IMR-90 (cell line): ENCODE measurements around the gene STMN3. TPM values are rescaled to one million over a fixed set of nuclear protein-coding genes. Genes with fewer than 3 reads are reported as not detected.

Source experiments
- ATAC-seq: fragments of 200-7000 bp; cut with Tn5 transposase; 2 replicates; pipeline ENCODE4 v1.9.1; 2020; ENCODE audit warnings: low read depth, mild to moderate bottlenecking, moderate library complexity
- BruUV-seq: library from RNA; stranded (reverse); fragments of 400-500 nt; replicated peaks from 2 replicates; lab custom pipeline; 2021; lab: Mats Ljungman, UMichigan
- CTCF ChIA-PET: fragments of 300-600 bp; formaldehyde crosslinking; extraction: SDS; loops from one replicate; lab custom pipeline; 2021; ENCODE audit warnings: antibody characterized with exemption; lab: Yijun Ruan, JAX
- POLR2A ChIA-PET: fragments of 300-600 bp; sonication (Branson Sonifier 250); formaldehyde crosslinking; loops from one replicate; lab custom pipeline; 2022; ENCODE audit warnings: antibody characterized with exemption; ENCODE audit not compliant: unreplicated experiment; lab: Charles Lee
- DNase-seq: peaks from one replicate; pipeline ENCODE4 v3.0.0; 2013
- H2AFZ ChIP-seq: replicated peaks from 2 replicates; pipeline ENCODE3; 2013; ENCODE audit warnings: low read length, mild to moderate bottlenecking; ENCODE audit not compliant: poor library complexity
- H2AK5ac ChIP-seq: 2 replicates; pipeline ENCODE4 v1.6.1; 2013; ENCODE audit warnings: low read depth, low read length, inconsistent platforms
- H2AK9ac ChIP-seq: replicated peaks from 2 replicates; pipeline ENCODE3; 2013; ENCODE audit warnings: mild to moderate bottlenecking, low read depth, low read length, moderate library complexity; ENCODE audit not compliant: poor library complexity
- H2BK120ac ChIP-seq: 2 replicates; pipeline ENCODE4 v1.6.1; 2013; ENCODE audit warnings: low read depth, low read length, inconsistent platforms
- H2BK15ac ChIP-seq: 3 replicates; pipeline ENCODE4 v1.6.1; 2013; ENCODE audit warnings: low read depth, low read length, inconsistent platforms
- H2BK20ac ChIP-seq: 2 replicates; pipeline ENCODE4 v1.6.1; 2013; ENCODE audit warnings: low read depth, mild to moderate bottlenecking, inconsistent platforms, low read length, moderate library complexity
- H2BK5ac ChIP-seq: 2 replicates; pipeline ENCODE4 v1.6.1; 2013; ENCODE audit warnings: mild to moderate bottlenecking, low read depth, low read length, inconsistent platforms; ENCODE audit not compliant: poor library complexity, severe bottlenecking
- H3K14ac ChIP-seq: replicated peaks from 2 replicates; pipeline ENCODE4 v1.6.1; 2013; ENCODE audit warnings: low read depth, low read length, inconsistent platforms
- H3K18ac ChIP-seq: 2 replicates; pipeline ENCODE4 v1.6.1; 2013; ENCODE audit warnings: low read depth, low read length, control low read depth
- H3K23ac ChIP-seq: 2 replicates; pipeline ENCODE4 v1.6.1; 2013; ENCODE audit warnings: low read depth, low read length, inconsistent platforms
- H3K27ac ChIP-seq: 2 replicates; pipeline ENCODE4 v1.5.1; 2013; ENCODE audit warnings: mild to moderate bottlenecking, control low read depth, low read length; ENCODE audit not compliant: insufficient read depth
- H3K27me3 ChIP-seq: 2 replicates; pipeline ENCODE4 v1.6.1; 2013; ENCODE audit warnings: low read length; ENCODE audit not compliant: control insufficient read depth, insufficient read depth
- H3K36me3 ChIP-seq: 2 replicates; pipeline ENCODE4 v1.6.1; 2013; ENCODE audit warnings: low read length, mixed read lengths; ENCODE audit not compliant: control insufficient read depth, insufficient read depth
- H3K4ac ChIP-seq: 2 replicates; pipeline ENCODE4 v1.6.1; 2013; ENCODE audit warnings: low read depth, low read length, inconsistent platforms
- H3K4me1 ChIP-seq: 2 replicates; pipeline ENCODE4 v1.6.1; 2013; ENCODE audit warnings: low read length, mixed read lengths; ENCODE audit not compliant: control insufficient read depth, insufficient read depth
- H3K4me2 ChIP-seq: 2 replicates; pipeline ENCODE4 v1.6.1; 2013; ENCODE audit warnings: low read depth, mild to moderate bottlenecking, control low read depth, low read length, moderate library complexity
- H3K4me3 ChIP-seq: 2 replicates; pipeline ENCODE4 v1.5.1; 2013; ENCODE audit warnings: low read depth, mild to moderate bottlenecking, control low read depth, low read length, moderate library complexity; ENCODE audit not compliant: insufficient read depth
- H3K56ac ChIP-seq: 2 replicates; pipeline ENCODE4 v1.6.1; 2013; ENCODE audit warnings: low read length, inconsistent platforms; ENCODE audit not compliant: insufficient read depth; ENCODE audit errors: extremely low read depth
- H3K79me1 ChIP-seq, 2 experiments: 2 replicates each; pipeline ENCODE4 v1.6.1; 2013; ENCODE audit warnings: low read length in 2 of 2, inconsistent platforms in 1 of 2, low read depth in 1 of 2
- H3K9ac ChIP-seq: 2 replicates; pipeline ENCODE4 v1.6.1; 2013; ENCODE audit warnings: low read depth, low read length, control low read depth
- H3K9me1 ChIP-seq: 2 replicates; pipeline ENCODE4 v1.6.1; 2013; ENCODE audit warnings: low read length, inconsistent platforms; ENCODE audit not compliant: insufficient read depth
- H3K9me3 ChIP-seq: 2 replicates; pipeline ENCODE4 v1.6.1; 2013; ENCODE audit warnings: low read length; ENCODE audit not compliant: control insufficient read depth, insufficient read depth
- H4K20me1 ChIP-seq: 2 replicates; pipeline ENCODE4 v1.6.1; 2013; ENCODE audit warnings: low read length, inconsistent platforms; ENCODE audit not compliant: insufficient read depth
- H4K5ac ChIP-seq: 2 replicates; pipeline ENCODE4 v1.6.1; 2013; ENCODE audit warnings: mild to moderate bottlenecking, low read depth, low read length, control low read depth
- H4K8ac ChIP-seq, 2 experiments: 2 replicates each; pipeline ENCODE4 v1.6.1; 2013; ENCODE audit warnings: low read depth in 2 of 2, low read length in 2 of 2, control low read depth in 1 of 2, inconsistent platforms in 1 of 2
- H4K91ac ChIP-seq: 2 replicates; pipeline ENCODE4 v1.6.1; 2013; ENCODE audit warnings: low read depth, low read length, inconsistent platforms; ENCODE audit not compliant: insufficient read depth
- BHLHE40 ChIP-seq: fragments of 150-350 bp; IDR thresholded peaks from 2 replicates; pipeline ENCODE4 v1.6.1; 2016; ENCODE audit warnings: mild to moderate bottlenecking, low read depth, low read length
- POLR2A ChIP-seq: IDR thresholded peaks from 2 replicates; pipeline ENCODE4 v1.6.1; 2012; ENCODE audit warnings: mild to moderate bottlenecking, low read depth, low read length
- WGBS, 2 experiments: methylation state at CpG; one replicate each; pipeline versions ENCODE4 v1.1.5 to v1.1.7; 2013; ENCODE audit warnings: missing lambda C conversion rate in 2 of 2; ENCODE audit not compliant: insufficient read length in 1 of 2; ENCODE audit errors: extremely low coverage in 2 of 2; 5-methylcytosine and 5-hydroxymethylcytosine counted together
- dilution Hi-C: fragments of 300-500 bp; cut with HindIII; formaldehyde crosslinking; loops from one replicate; pipeline ENCODE4 v1.14.3; 2018; ENCODE audit warnings: low sequenced_read_pairs; ENCODE audit not compliant: unreplicated experiment
- in situ Hi-C: fragments of 300-500 bp; cut with MboI; formaldehyde crosslinking; loops from 3 replicates; pipeline ENCODE4 v1.14.3; 2019; ENCODE audit warnings: low sequenced_read_pairs, inconsistent platforms, mixed read lengths
- intact Hi-C: fragments of 100-400 bp; cut with micrococcal nuclease; formaldehyde crosslinking; loops from 2 replicates; pipeline ENCODE4 v1.10.0; 2022
- polyA plus RNA-seq, 3 experiments: library from polyadenylated mRNA; depleted of rRNA; stranded (reverse); fragments of >200 nt; gene quantifications; 2 replicates each; pipeline ENCODE4 v1.2.3, GENCODE V29; 2012; ENCODE audit warnings: low replicate concordance in 1 of 3
- total RNA-seq: library from RNA; depleted of rRNA; stranded (reverse); fragments of >200 nt; gene quantifications from 2 replicates; pipeline ENCODE4 v1.2.3, GENCODE V29; 2012

The STMN3 gene
- total and polyA plus RNA-seq, 2 of the 4 experiments (the other 2 are of a cell fraction): 20.3 to 62.3 TPM

DNA sequence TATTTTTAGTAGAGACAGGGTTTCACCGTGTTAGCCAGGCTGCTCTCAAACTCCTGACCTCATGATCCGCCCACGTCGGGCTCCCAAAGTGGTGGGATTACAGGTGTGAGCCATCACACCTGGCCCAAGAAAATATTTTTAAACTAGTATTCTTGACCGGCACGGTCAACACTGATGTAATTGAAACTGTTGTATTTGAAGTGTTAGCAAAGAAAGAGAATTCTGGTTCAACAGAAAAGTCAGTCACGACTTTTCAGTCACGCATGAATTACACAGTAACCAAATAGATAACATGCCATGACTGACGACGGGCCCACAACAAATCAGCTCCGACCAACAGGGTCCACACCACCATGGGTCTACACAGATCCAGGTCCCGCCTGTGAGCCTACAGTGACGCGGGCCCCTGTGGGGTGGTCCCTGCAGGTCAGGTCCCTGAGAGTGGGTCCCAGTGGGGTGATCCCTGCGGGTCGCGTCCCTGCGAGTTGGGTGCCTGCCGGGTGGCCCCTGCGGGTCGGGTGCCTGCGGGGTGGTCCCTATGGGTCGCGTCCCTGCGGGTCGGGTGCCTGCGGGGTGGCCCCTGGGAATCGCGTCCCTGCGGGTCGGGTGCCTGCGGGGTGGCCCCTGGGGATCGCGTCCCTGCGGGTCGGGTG lies 27.3 kb downstream of the STMN3 start:
- Histone ChIP-seq H2BK5ac (peak overlapping the region; percentile 99), H3K9me1 (peaks cover 6% of the 10 kb centered on the region; the same call in 1 of the 2 replicates), H3K56ac (peak overlapping the region; percentile 90), H2AK5ac (peak overlapping the region; percentile 99), H2AFZ (peak overlapping the region; percentile 92), H3K9me3 (no peaks in the 10 kb centered on the region), H2BK15ac (no peak overlapping the region), H3K14ac (peak overlapping the region; percentile 87), H3K27me3 (no peaks in the 10 kb centered on the region), H4K91ac (peak overlapping the region; percentile 89), H3K9ac (peak overlapping the region; percentile 99), H2BK120ac (peak overlapping the region; percentile 46; the same call in 1 of the 2 replicates), H3K23ac (peak overlapping the region; percentile 98), H3K4me2 (peak overlapping the region; percentile 92), H3K18ac (peak overlapping the region; percentile 70; the same call in 1 of the 2 replicates), H2BK20ac (no peak overlapping the region), H3K4me1 (peaks cover 2% of the 10 kb centered on the region; the same call in 1 of the 2 replicates), H3K4ac (peak overlapping the region; percentile 88), H4K5ac (peak overlapping the region; percentile 91), H4K20me1 (peaks cover 6% of the 10 kb centered on the region), H3K36me3 (no peaks in the 10 kb centered on the region), H3K27ac (peak overlapping the region; percentile 99), H4K8ac (peak overlapping the region; percentile 86 to 95), H3K4me3 (peak overlapping the region; percentile 100), H3K79me1 (peaks cover 27 to 68% of the 10 kb centered on the region in 2 experiments), H2AK9ac (peak overlapping the region; percentile 100)
- dilution Hi-C loops (no loop called here), intact Hi-C loops (no loop called here), in situ Hi-C loops (no loop called here)
- DNase-seq (peak; percentile 17), ATAC-seq (no peak)
- 0% methylated on average over 6 of the region's 36 CpGs; no CpG with 5 or more reads in 1 of the 2 experiments for whole genome bisulfite sequencing, 2 experiments
- BruUV-seq: no TSS peak
- TF ChIP-seq POLR2A (peak; percentile 61), BHLHE40 (no peak)
- ChIA-PET CTCF (no interaction called here), POLR2A (no interaction called here)
